NCI-H526 treated with DMSO at 0.1 percent for 48 hours (cell line): ENCODE results near the gene KRT15.
A peak's percentile ranks its signal among the peaks of the same experiment; 100 is the strongest.

ENCODE experiments used
- DNase-seq: peaks from one replicate; lab custom pipeline; 2025; lab: John Stamatoyannopoulos, UW

The KRT15 gene

DNA sequence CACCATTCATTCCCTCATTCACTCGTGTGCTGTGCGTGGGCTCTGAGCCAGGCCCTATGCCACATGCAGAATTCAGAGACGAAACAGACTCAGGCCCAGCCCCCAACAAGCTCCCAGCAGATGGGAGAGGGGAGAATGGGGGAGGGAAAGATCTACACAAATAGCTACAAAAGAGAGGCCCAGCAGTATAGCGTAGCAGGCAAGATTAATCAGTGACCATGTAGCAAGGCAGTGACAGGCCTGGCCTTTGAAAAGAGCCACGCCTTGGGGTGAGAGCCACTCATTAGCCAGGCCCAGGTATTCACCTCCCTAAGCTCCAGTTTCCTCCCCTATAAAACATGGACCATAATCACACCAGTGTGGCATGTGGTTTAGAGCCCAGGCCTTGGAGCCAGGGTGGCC lies 25.8 kb upstream of the KRT15 start:
- no peak for DNase-seq

DNA sequence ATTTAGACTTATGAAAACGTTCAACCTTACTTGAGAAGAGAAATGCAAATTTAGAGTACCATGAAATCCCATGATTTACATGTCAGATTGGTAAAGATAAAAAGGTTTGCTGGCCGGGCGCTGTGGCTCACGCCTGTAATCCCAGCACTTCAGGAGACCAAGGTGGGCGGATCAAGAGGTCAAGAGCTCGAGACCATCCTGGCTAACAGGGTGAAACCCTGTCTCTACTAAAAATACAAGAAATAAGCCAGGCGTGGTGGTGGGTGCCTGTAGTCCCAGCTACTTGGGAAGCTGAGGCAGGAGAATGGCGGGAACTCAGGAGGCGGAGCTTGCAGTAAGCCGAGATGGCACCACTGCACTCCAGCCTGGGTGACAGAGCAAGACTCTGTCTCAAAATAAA lies 24.1 kb upstream of the KRT15 start:
- peak; percentile 77 for DNase-seq

DNA sequence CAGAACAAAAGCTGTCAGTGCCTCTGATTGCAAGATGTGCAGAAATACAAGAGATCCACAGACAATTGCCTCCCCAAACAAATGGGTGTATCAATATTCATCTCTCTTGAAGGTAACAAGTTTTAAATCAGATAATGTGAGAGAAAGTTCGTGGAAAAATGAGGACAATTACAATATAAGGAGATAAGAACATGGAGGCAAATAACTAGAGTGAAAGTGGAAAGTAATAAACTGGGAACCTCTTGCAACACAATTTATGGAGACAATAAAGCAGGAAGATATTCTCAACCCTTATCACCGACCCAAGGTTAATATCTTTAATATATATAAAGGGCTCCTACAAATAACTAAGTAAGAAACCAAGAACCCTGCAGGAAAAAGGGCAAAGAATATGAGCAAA lies 23.7 kb upstream of the KRT15 start:
- no peak for DNase-seq

DNA sequence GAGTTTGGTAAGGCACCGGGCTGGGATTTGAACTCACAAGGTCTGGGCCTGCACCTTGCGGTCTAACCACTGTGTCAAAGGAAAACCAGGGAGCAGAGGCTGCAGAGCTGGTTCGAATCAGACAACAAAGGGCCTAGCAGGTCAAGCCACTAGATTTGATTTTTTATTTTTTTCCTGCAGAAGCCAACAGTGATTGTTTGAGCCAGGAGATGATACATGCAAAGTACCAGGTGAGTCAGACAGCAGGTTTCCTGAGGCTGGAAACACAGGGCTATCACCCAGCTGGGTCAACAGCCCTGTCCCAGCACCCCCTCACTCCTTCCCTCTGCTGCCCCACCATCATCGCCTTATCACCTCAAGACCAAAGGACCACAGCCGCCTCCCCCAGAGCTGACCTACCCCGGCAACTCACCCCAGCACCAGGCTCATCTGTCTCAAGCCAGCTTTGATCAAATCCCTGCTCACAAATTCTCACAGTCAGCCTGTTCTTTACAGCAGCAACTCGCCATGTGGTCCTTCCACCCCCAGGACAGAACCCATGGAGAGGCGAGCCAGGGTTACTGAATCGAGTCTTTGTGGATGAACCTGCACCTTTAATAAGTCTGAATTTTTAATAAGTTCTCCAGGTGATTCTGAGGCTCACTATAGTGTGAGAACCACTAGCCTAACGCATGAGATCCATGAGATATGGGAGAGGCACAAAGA lies 22.4 kb upstream of the KRT15 start:
- peak; percentile 55 for DNase-seq

DNA sequence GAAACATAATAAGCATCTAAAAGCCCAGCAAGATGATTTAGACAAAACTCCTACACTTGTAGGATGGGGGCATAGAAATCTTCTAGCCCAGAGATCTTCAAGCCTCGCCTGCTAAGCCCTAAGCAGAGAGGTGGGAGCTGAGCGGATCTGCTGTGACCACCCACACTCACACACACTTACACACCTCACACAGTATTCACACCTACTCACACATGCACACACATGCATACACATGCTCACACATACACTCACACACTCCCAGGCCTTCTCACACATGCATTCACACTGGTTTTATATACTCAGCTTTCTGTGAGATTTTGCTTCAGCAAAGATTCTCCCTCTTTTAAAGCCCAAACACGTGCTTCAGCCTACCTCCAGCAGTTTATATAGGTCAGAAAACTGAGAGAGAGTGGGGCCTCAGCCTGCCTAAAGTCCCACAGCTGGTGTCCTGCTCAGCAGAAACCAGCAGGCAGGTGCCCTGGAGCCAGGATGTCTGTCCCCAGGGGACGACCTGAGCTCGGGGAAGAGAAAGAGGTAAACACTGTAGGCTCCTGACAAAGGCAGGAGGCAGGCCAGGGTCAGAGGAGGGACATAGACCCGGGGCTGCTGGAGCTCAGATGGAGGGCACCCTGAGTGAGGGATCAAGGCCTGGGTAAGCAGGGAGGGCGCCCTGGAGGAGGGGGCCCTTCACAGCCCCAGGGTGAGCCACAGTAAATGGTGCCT lies 21.4 kb upstream of the KRT15 start:
- no peak for DNase-seq

DNA sequence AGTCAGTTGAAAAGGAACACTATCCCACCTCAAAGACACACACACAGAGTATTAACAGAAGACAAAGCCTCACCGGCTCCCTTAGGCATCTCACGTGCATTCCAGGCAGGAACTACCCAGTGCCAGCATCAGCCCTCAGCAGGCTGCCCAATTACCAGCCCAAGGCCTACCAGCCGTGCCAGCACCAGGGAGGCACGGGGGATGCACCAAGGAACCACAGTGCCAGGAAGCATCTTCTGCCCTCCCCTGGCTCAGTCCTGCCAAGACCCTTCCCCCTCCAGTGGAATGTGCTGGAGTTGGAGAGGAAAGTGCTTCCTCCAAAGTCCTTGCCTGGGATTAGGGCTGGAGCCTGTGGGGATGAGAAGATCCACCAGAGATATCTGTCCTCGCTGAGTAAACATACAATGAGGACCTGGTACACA lies 20.4 kb upstream of the KRT15 start:
- no peak for DNase-seq

- DNase-seq, result no peak
These were observed 19.9 kb upstream of the KRT15 start for GRCh38 chr17:41538565-41538991.

GRCh38 chr17:41537990-41538389 lies 19.3 kb upstream of the KRT15 start:
- DNase-seq, result no peak

- no peak for DNase-seq
These were observed 18.9 kb upstream of the KRT15 start for GRCh38 chr17:41537614-41537954.

DNA sequence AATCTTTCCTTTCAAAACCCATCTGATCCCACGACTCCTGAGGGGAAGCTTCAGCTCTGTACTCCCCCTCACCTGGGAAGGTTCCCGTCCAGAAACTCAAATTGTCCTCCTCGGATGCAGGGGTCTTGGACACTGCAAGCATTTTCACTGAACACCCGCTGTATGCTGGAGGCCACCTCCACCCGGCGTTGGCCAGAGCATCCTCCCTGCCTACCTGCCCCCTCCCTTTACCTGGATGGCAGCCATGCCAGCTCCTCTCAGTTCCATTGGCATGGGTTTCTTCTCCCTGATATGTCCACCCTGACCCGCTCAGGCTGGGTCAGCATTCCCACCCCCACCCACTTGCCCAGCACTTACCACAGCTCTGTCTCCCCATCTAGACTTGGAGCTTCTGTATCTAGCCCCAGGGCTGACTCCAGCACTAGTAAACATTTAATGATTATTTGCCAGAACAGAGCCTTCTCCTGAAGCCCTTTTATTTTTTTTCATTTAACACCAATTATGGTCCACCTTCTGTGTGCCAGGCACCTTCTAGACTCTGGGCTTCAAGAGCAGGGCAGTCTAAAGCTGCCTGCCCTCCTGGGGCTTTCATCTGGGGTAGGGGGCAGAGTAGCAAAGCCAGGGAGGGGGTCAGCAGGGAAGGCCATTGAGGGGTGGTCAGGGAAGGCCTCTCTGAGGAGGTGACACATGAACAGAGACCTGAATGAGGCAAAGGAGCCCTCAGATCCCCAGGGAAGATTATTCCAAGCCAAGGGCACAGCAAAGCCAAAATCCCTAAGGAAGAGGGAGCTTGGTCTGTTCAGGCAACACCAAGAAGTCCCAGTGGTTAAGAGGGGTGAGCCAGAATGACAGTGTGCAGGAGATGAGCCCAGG lies 18.3 kb upstream of the KRT15 start:
- DNase-seq, result no peak

GRCh38 chr17:41535764-41536481 lies 17.2 kb upstream of the KRT15 start:
- no peak for DNase-seq

GRCh38 chr17:41534899-41535546 lies 16.3 kb upstream of the KRT15 start:
- DNase-seq, result no peak

DNA sequence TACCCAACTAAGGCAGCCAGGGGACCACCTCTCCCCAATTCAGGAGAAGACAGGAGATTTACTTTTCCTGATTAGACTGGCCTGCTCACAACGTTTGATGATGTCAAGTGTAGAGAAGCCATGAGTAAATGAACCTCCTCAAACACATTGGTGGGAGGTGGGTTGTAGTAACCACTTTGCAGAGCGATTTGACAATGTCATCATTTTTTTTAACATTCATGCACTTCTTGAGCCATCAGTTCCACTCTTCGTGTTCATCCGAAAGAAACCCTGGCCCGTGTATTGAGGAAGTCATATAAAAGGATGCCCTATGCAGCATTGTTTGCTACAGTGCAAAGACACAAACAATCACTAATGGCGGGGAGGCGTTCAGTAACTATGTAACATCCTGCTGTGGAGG lies 14.9 kb upstream of the KRT15 start:
- DNase-seq, result no peak

GRCh38 chr17:41532947-41533570 lies 14.4 kb upstream of the KRT15 start:
- DNase-seq, result no peak

GRCh38 chr17:41531993-41532392 lies 13.3 kb upstream of the KRT15 start:
- no peak for DNase-seq

DNA sequence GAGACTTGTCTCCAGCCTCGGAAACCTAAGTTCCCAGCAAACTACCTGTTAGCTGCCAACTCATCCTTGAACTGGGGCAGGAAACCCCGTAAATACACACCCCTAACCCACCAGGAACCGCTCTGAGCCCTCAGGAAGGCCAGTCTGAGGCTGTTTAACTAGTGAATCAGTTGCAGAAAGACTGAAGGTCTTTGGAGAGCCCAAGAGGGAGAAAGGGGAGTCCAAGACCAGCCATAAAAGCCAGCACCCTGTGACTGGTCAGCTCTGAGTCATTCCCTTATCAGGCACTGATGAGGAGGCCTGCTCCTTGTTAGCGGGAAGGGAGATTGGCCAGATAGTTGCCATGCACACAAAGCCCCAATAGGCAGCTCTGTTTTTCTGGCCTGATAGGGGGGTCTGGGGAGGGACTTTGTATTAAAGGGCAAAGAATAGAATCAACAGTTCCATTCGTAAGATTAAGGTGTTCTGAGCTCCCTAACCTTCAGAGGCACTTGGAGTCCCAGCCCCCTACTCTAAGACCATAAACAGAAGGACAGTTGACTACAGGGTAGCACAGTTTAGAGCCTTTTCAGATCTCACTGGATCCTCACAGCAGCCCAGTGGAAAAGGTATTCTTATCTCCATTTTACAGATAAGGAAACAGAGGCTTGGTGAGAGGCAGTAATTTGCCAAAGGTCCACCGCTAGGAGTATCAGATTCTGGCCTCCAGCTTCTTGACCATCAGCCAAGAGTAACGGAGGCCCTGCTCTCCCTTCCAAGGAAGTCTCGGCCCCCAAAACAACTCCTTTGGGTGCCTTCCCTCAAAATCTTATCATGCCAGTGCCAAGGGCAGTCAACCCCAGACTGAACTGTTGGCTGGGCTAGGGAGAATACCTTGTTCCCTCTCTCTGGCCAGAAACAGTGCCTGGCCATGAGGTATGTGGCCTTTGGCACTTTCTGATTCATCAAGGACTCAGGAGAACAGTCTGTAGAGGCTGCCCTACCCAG lies 11.7 kb upstream of the KRT15 start:
- no peak for DNase-seq

DNA sequence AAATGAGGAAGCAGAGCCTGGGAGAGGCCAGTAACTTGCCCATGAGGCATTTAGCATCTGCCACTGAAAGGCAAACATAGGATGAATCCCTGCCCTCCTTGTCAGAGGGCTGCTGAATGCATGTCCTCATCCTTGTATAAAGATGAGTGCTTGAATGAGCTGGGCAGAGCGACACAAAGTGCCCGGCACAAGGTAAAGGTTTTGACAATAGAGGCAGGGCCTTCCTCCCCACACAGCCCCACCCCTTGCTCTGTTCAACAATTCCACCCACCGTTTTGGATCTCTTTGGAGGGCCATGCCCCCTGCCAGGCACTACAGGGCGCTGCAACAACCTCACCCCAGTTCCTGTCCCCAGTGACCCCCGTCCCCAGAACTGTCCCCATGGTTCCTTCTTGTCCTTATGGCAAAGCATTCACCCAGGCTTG lies 10.8 kb upstream of the KRT15 start:
- no peak for DNase-seq

GRCh38 chr17:41528959-41529353 lies 10.3 kb upstream of the KRT15 start:
- no peak for DNase-seq

DNA sequence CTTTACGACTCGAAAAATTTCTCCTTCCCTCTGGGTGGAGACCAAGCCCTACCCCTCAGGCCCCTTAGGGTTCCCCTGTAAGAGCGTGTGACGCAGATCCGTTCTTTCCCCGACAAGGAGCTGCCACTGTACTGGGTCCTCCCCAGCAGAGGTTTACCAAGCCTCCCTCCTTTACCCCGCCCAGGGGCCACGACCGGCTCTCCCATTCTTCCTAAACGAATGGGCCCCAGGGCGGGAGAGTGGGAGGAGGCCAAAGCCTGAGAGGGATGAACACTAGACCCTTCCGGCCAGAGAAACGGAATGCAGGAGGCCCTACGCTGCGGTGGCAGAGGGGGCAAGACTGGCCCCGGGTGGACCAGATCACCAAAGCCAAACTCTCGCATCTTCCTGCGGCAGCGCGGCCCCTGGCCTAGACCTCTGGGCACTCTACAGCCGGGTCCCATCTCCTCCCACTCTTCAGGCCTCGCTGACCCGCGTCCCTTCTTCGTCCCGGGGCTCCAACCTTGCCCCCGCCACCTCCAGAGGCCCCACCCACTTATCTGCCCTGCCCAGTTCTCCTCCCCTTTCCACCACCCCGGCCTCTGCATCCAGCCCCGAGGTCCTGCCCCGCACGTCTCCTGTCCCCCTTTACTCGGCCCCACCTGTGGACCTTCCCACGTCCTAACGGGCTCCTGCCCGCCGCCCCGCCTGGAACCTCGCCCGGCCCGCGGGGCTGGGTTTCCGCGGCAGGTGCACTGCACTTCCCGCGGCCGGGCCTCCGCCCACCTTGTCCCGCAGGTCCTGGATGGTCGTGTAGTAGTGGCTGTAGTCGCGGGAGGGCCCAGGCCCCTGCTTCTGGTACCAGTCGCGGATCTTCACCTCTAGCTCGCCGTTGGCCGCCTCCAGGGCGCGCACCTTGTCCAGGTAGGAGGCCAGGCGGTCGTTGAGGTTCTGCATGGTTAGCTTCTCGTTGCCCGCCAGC lies 8.7 kb upstream of the KRT15 start:
- DNase-seq, result no peak
